HG02938 (cell line): ENCODE measurements around the gene C17orf67.

Experiments used
- ATAC-seq: cut with Tn5 transposase; IDR thresholded peaks from one replicate; pipeline ENCODE4 v1.9.1; 2021; ENCODE audit warnings: mild to moderate bottlenecking, moderate library complexity; ENCODE audit not compliant: unreplicated experiment

Gene C17orf67

DNA sequence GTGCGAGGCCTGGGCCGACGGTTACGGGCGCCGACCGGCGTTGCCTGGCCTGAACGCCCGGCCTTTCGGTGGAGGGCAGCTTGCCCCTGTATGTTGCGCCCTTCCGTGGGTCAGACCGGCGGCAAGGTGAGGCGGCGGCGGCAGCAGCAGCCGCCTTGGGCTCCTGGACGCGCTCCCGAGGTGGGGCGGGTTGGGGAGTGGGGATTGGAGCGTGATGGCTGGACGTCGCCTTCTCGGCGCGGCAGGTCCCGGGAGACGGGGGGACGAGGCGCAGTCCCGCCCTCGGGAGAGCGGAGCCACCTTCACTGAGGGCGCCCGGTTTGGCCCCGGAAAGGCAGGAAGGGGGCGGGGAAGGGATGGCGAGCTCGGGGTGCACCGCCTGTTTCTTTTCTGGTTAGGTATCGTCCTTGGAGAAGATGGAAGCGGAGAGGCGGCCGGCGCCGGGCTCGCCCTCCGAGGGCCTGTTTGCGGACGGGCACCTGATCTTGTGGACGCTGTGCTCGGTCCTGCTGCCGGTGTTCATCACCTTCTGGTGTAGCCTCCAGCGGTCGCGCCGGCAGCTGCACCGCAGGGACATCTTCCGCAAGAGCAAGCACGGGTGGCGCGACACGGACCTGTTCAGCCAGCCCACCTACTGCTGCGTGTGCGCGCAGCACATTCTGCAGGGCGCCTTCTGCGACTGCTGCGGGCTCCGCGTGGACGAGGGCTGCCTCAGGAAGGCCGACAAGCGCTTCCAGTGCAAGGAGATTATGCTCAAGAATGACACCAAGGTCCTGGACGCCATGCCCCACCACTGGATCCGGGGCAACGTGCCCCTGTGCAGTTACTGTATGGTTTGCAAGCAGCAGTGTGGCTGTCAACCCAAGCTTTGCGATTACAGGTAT is 902 bp upstream of the C17orf67 start:
- ATAC-seq = peak; percentile 18

DNA sequence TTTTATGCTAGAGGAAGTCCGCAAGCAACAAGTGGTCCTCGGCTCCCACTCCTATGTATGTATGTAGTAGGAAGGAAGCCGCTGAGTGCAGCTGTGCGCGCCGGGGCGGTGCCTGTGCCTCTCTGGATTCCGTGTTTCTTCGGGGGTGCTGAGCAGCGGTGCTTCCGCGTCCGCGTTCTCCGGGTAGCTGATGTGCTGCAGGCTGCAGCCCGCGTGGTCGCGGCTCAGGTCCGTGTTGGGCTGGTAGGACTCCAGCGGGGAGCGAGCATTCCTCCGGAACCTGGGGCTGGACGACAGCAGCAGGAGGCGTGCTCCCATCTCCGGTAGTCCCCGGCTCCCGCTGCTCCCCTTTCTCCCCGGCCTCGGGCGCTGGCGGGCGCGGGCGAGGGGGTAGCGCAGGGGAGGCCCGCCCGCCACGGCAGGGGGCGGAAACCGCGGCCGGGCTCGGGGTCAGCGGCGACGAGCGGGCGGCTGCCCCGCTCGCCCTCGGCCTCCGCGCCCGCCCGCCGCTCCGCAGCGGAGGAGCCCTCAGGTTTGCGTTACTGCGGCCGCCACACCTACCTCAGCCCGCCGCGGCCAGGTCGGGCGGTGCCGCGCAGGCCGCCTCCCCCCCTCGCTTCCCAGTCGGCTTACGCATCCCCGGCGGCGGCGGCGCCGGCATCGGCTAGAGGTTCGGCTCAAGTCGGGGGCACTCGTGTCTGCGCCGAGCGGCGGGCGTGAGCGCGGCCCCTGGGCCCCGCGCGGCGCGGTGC is 487 bp downstream of the C17orf67 start:
- ATAC-seq = peak; percentile 57

DNA sequence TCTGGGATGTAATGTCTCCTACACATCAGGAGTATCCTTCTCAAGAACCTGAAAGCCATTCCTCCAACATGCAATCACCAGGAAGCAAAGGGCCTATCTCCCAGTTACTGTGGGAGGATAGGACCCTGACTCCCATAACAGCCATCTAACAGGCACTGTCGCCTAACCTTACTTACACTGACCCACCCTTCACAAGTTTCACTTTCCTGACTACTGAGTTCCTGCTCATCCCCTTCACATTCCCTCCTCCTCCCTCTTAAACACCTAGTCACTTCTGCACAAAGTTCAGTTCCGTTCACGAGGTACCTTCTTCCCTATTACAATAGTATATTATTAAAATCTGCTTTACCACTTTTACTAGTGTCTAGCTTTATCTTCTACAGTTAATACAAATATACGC is 1.3 kb downstream of the C17orf67 start:
- no peak for ATAC-seq

GRCh38 chr17:56831369-56832095 is 2.2 kb downstream of the C17orf67 start:
- ATAC-seq = no peak

DNA sequence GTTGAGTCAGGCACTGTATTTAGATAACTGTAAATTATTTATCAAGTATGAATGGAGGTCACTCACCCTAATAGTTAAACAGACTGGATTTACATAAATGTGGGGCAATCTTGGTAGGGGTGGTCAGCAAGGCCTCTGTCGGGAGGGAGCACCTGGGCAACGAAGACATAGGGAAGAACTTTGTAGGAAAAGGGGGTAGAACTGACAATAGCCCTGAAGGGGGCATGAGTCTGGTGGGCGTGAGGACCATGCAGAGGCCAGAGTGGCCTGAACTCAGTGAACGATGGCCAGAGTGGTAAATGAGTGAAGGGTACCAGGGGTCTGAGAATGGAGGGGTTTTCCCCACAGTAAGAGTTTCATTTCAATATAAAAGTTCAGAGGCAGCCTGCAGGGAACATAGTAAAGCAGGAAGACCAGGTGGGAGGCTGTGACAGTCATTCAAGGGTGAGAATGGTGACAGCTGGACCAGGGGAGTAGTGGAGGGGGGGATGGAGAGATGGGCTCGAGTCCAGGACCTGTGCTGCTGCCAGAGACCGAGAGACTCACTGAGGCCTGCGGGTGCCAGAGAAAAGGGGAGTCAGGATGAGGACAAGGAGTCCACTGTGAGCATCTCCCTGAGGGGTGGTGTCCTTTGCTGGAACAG is 2.9 kb downstream of the C17orf67 start:
- ATAC-seq = no peak

GRCh38 chr17:56826611-56827414 is 6.9 kb downstream of the C17orf67 start:
- ATAC-seq = no peak

DNA sequence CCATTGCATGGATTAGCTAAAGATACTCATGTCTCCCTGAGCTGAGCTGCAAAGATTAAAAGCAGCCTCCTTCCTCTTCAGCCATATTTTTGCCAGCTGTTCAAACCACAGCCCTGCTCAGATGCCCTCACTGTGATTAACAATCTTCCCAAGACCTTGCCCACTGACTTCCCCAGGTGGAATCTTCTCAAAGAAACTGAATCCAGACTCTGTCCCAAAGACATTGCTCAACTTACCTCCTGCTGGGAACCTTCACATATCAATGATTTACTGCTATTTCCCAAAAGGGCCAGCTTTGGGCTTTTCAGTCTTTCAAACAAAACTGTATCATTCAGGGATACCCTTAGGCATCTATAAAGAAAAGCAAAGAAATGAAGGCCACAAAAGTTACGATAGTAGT is 9.2 kb downstream of the C17orf67 start:
- no peak for ATAC-seq

GRCh38 chr17:56823848-56824247 is 9.9 kb downstream of the C17orf67 start:
- ATAC-seq = no peak

- ATAC-seq = no peak
Measured at GRCh38 chr17:56822725-56823124, 11.0 kb downstream of the C17orf67 start.

DNA sequence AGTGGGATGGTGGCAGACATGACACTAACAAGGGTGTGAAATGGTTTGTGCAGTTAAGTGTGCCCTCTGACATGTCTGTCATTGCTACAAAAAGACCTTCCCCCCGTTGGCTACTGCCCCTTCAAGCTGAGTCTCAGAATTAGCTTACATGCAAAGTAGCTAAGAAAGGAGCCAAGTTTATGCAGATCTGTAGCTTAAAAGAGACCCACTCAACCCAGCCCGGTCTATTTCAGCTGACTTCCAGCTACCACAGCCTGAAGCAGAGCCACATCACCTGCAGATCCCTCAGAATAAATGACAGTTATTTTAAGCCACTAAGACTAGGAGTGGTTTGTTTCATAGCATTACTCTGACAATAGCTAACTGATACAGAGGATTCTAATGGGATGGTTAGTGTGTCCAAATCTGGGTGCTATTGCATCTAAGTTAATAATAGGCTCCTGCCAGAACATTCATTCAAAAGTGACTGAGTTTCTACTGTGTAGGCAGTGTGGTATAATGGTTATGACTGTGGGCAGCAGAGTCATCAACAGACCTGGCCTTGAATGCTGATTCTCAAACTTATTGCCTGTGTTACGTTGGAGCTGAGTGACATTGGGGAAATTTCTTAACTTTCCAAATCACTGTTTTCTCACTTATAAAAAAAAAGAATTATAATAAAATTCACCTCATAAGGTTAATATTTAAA is 11.7 kb downstream of the C17orf67 start:
- no peak for ATAC-seq

- no peak for ATAC-seq
Measured at GRCh38 chr17:56820207-56820606, 13.5 kb downstream of the C17orf67 start.

DNA sequence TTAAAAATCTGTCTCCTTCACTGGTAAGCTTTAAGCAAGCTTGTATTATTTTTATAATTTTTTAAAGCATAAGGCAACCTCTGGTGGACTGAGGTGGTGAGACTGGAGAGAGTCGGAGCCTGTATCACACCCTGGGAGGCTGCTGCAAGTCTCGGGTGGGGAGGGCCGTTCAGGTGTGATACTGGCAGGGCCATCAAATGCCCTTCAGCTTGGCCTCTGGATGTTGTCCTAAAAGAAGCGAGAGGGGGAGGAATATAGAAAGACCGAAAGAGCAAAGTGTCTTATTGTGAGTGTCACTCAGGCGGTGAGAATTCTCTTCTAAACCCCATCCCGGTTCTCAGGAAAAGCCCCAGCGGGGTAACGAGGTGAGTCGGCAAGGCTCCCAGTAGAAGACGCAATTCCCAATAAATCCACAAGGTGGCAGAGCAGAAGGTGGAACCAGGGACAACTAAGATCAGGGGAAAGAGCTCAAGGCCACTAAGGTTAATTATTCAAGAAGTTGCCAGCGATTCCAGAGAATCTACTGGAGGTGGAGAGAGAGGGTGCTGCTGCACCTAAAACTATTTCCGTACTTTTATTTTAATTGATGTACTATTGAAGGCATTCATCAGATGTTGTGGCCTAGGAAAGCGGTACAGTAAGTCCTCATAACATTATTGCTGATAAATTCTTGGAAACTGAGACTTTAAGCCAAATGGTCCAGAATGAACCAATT is 14.1 kb downstream of the C17orf67 start:
- no peak for ATAC-seq

- ATAC-seq = no peak
Measured at GRCh38 chr17:56819030-56819429, 14.7 kb downstream of the C17orf67 start.

GRCh38 chr17:56817066-56817465 is 16.7 kb downstream of the C17orf67 start:
- ATAC-seq = no peak

- ATAC-seq = no peak
Measured at GRCh38 chr17:56815711-56816110, 18.0 kb downstream of the C17orf67 start.

GRCh38 chr17:56812901-56813388 is 20.8 kb downstream of the C17orf67 start:
- ATAC-seq = no peak

DNA sequence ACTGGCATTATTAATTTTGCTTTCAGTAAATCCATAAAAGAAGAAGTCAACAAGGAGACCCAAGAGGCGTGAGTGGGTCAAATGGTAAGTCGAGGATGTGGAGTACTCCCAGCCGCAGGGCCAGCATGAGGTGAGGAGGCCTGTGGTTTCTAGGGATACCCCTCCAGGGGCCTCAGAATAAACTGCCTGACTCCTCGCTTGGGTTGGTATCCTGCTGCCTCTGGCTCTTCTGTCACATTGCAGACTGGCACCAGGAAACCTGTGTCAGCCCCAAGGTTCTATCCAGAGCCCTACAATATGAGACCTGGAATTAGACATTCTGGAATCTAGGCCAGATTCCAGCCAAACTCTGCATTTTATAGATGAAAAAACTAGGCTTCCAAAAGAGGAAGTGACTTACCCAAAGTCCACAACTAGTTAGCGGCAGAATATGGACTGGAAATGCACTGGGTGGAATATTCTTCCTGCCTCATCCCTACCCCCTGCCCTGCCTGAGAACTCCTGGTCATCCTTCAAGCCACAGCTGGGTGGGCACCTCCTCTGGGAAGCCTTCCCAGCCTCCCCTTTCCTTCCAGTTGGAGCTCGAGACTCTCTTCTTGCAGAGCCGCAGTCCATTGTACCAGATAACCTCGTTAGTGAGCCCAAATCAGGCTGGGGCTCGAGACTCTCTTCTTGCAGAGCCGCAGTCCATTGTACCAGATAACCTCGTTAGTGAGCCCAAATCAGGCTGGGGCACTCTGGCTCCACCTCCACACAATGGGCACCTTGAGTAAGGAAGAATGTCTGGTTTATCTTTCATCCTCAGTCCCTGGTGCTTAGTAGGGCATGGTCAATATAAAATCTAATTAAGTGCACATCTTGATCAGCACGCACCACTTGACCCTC is 22.6 kb downstream of the C17orf67 start:
- ATAC-seq = no peak

DNA sequence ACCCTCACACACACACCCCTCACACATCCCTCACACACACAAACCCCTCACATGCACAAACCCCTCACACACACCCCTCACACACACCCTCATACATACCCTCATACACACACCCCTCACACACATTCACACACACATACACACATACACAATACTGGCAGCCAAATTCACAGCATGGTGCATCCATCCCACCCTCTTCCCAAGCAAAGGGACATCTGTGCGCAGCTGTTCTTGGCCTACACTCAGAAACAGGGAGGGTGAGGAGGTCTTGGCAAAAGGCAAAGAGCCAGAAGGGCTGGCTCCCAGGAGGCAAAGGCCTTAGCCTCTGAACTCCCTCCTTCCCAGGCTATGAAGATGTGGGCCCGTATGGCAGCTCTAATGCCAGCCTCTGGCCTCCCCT is 23.4 kb downstream of the C17orf67 start:
- no peak for ATAC-seq
